Measurements from ENCODE around the gene STK25. TPM values are rescaled to one million over a fixed set of nuclear protein-coding genes. Genes with fewer than 3 reads are reported as not detected.
"Not testable (repeated sequence)": the region's sequence is repeated elsewhere in the genome, so short reads cannot be mapped to it uniquely, and the experiment has no call there.

STK25 gene
- total RNA-seq, 1 experiment from 2014 or later = 79.5 TPM

GRCh38 chr2:241534293-241534692 is 25.9 kb upstream of the STK25 start:
- no peak overlapping the region for H2AFZ ChIP-seq (ENCODE audit: low read length)
- no peaks in the 10 kb centered on the region for H4K20me1 ChIP-seq (ENCODE audit: insufficient read depth, low read depth, low read length)
- no peaks in the 10 kb centered on the region for H3K79me2 ChIP-seq (ENCODE audit: low read length)
- no peaks in the 10 kb centered on the region for H3K36me3 ChIP-seq (ENCODE audit: insufficient read depth, low read length)
- H3K9ac ChIP-seq (ENCODE audit: low read length) = no peak overlapping the region
- H3K27ac ChIP-seq (ENCODE audit: low read length) = no peak overlapping the region
- no peaks in the 10 kb centered on the region for H3K4me1 ChIP-seq (ENCODE audit: low read length)
- no peaks in the 10 kb centered on the region for H3K9me2 ChIP-seq (replicated peaks; ENCODE audit: insufficient read depth, low read length)
- no peak for DNase-seq
- H3K4me3 ChIP-seq (ENCODE audit: low read length) = no peak overlapping the region
- no peaks in the 10 kb centered on the region for H3K9me3 ChIP-seq (ENCODE audit: low read length)
- H3K4me2 ChIP-seq (ENCODE audit: low read depth, low read length, poor library complexity, severe bottlenecking) = no peak overlapping the region
- H3K27me3 ChIP-seq (ENCODE audit: low read length) = no peaks in the 10 kb centered on the region

- no peak overlapping the region for H3K4me3 ChIP-seq (ENCODE audit: low read length)
- H3K79me2 ChIP-seq (ENCODE audit: low read length) = no peaks in the 10 kb centered on the region
- H3K4me2 ChIP-seq (ENCODE audit: low read depth, low read length, poor library complexity, severe bottlenecking) = no peak overlapping the region
- no peaks in the 10 kb centered on the region for H4K20me1 ChIP-seq (ENCODE audit: insufficient read depth, low read depth, low read length)
- H3K27me3 ChIP-seq (ENCODE audit: low read length) = no peaks in the 10 kb centered on the region
- H3K27ac ChIP-seq (ENCODE audit: low read length) = no peak overlapping the region
- H2AFZ ChIP-seq (ENCODE audit: low read length) = no peak overlapping the region
- no peaks in the 10 kb centered on the region for H3K36me3 ChIP-seq (ENCODE audit: insufficient read depth, low read length)
- H3K9me3 ChIP-seq (ENCODE audit: low read length) = no peaks in the 10 kb centered on the region
- DNase-seq = no peak
- H3K9ac ChIP-seq (ENCODE audit: low read length) = no peak overlapping the region
- H3K9me2 ChIP-seq (replicated peaks; ENCODE audit: insufficient read depth, low read length) = no peaks in the 10 kb centered on the region
- H3K4me1 ChIP-seq (ENCODE audit: low read length) = no peaks in the 10 kb centered on the region
These were observed 24.6 kb upstream of the STK25 start for GRCh38 chr2:241532733-241533601.

GRCh38 chr2:241532168-241532567 is 23.8 kb upstream of the STK25 start:
- H3K79me2 ChIP-seq (ENCODE audit: low read length) = no peaks in the 10 kb centered on the region
- no peak overlapping the region for H3K27ac ChIP-seq (ENCODE audit: low read length)
- no peaks in the 10 kb centered on the region for H3K4me1 ChIP-seq (ENCODE audit: low read length)
- H3K4me2 ChIP-seq (ENCODE audit: low read depth, low read length, poor library complexity, severe bottlenecking) = no peak overlapping the region
- H3K4me3 ChIP-seq (ENCODE audit: low read length) = no peak overlapping the region
- H4K20me1 ChIP-seq (ENCODE audit: insufficient read depth, low read depth, low read length) = no peaks in the 10 kb centered on the region
- no peaks in the 10 kb centered on the region for H3K9me3 ChIP-seq (ENCODE audit: low read length)
- no peak for DNase-seq
- H3K9ac ChIP-seq (ENCODE audit: low read length) = no peak overlapping the region
- H3K36me3 ChIP-seq (ENCODE audit: insufficient read depth, low read length) = no peaks in the 10 kb centered on the region
- no peaks in the 10 kb centered on the region for H3K27me3 ChIP-seq (ENCODE audit: low read length)
- no peak overlapping the region for H2AFZ ChIP-seq (ENCODE audit: low read length)
- no peaks in the 10 kb centered on the region for H3K9me2 ChIP-seq (replicated peaks; ENCODE audit: insufficient read depth, low read length)

- Histone ChIP-seq H3K4me2 (ENCODE audit: low read depth, low read length, poor library complexity, severe bottlenecking) (no peak overlapping the region), H2AFZ (ENCODE audit: low read length) (no peak overlapping the region), H3K79me2 (ENCODE audit: low read length) (no peaks in the 10 kb centered on the region), H3K9me3 (ENCODE audit: low read length) (no peaks in the 10 kb centered on the region), H4K20me1 (ENCODE audit: insufficient read depth, low read depth, low read length) (no peaks in the 10 kb centered on the region), H3K27me3 (ENCODE audit: low read length) (no peaks in the 10 kb centered on the region), H3K9ac (ENCODE audit: low read length) (no peak overlapping the region), H3K4me3 (ENCODE audit: low read length) (no peak overlapping the region), H3K4me1 (ENCODE audit: low read length) (no peaks in the 10 kb centered on the region), H3K36me3 (ENCODE audit: insufficient read depth, low read length) (no peaks in the 10 kb centered on the region), H3K9me2 (replicated peaks; ENCODE audit: insufficient read depth, low read length) (no peaks in the 10 kb centered on the region), H3K27ac (ENCODE audit: low read length) (no peak overlapping the region)
- no peak for DNase-seq
These were observed 22.9 kb upstream of the STK25 start for GRCh38 chr2:241531161-241531722.

GRCh38 chr2:241530571-241530970 is 22.2 kb upstream of the STK25 start:
- no peaks in the 10 kb centered on the region for H3K79me2 ChIP-seq (ENCODE audit: low read length)
- H3K9me2 ChIP-seq (replicated peaks; ENCODE audit: insufficient read depth, low read length) = no peaks in the 10 kb centered on the region
- no peaks in the 10 kb centered on the region for H3K27me3 ChIP-seq (ENCODE audit: low read length)
- no peak overlapping the region for H3K4me3 ChIP-seq (ENCODE audit: low read length)
- DNase-seq = no peak
- no peaks in the 10 kb centered on the region for H3K36me3 ChIP-seq (ENCODE audit: insufficient read depth, low read length)
- no peak overlapping the region for H3K27ac ChIP-seq (ENCODE audit: low read length)
- H3K9me3 ChIP-seq (ENCODE audit: low read length) = no peaks in the 10 kb centered on the region
- H4K20me1 ChIP-seq (ENCODE audit: insufficient read depth, low read depth, low read length) = no peaks in the 10 kb centered on the region
- no peak overlapping the region for H3K9ac ChIP-seq (ENCODE audit: low read length)
- H3K4me1 ChIP-seq (ENCODE audit: low read length) = no peaks in the 10 kb centered on the region
- H3K4me2 ChIP-seq (ENCODE audit: low read depth, low read length, poor library complexity, severe bottlenecking) = no peak overlapping the region
- no peak overlapping the region for H2AFZ ChIP-seq (ENCODE audit: low read length)

- H2AFZ ChIP-seq (ENCODE audit: low read length); H3K9ac ChIP-seq (ENCODE audit: low read length); H3K4me1 ChIP-seq (ENCODE audit: low read length); H4K20me1 ChIP-seq (ENCODE audit: insufficient read depth, low read depth, low read length); H3K4me2 ChIP-seq (ENCODE audit: low read depth, low read length, poor library complexity, severe bottlenecking); DNase-seq; H3K27ac ChIP-seq (ENCODE audit: low read length); H3K4me3 ChIP-seq (ENCODE audit: low read length); H3K9me3 ChIP-seq (ENCODE audit: low read length); H3K9me2 ChIP-seq (replicated peaks; ENCODE audit: insufficient read depth, low read length); H3K79me2 ChIP-seq (ENCODE audit: low read length); H3K36me3 ChIP-seq (ENCODE audit: insufficient read depth, low read length); H3K27me3 ChIP-seq (ENCODE audit: low read length): not testable (repeated sequence)
These were observed 17.7 kb upstream of the STK25 start for GRCh38 chr2:241525818-241526780.

GRCh38 chr2:241522477-241522876 is 14.1 kb upstream of the STK25 start:
- no peak overlapping the region for H3K9ac ChIP-seq (ENCODE audit: low read length)
- H3K4me3 ChIP-seq (ENCODE audit: low read length) = no peak overlapping the region
- no peaks in the 10 kb centered on the region for H3K27me3 ChIP-seq (ENCODE audit: low read length)
- H2AFZ ChIP-seq (ENCODE audit: low read length) = no peak overlapping the region
- H3K4me2 ChIP-seq (ENCODE audit: low read depth, low read length, poor library complexity, severe bottlenecking) = no peak overlapping the region
- DNase-seq = no peak
- H3K36me3 ChIP-seq (ENCODE audit: insufficient read depth, low read length) = no peaks in the 10 kb centered on the region
- no peak overlapping the region for H3K27ac ChIP-seq (ENCODE audit: low read length)
- H3K9me2 ChIP-seq (replicated peaks; ENCODE audit: insufficient read depth, low read length) = no peaks in the 10 kb centered on the region
- peaks cover 1% of the 10 kb centered on the region; the same call in 1 of the 2 replicates for H3K9me3 ChIP-seq (ENCODE audit: low read length)
- H3K79me2 ChIP-seq (ENCODE audit: low read length) = no peaks in the 10 kb centered on the region
- H3K4me1 ChIP-seq (ENCODE audit: low read length) = peaks cover 6% of the 10 kb centered on the region
- no peaks in the 10 kb centered on the region for H4K20me1 ChIP-seq (ENCODE audit: insufficient read depth, low read depth, low read length)

GRCh38 chr2:241519669-241520068 is 11.3 kb upstream of the STK25 start:
- peaks cover 7% of the 10 kb centered on the region for H3K4me1 ChIP-seq (ENCODE audit: low read length)
- no peak overlapping the region for H3K27ac ChIP-seq (ENCODE audit: low read length)
- no peaks in the 10 kb centered on the region for H3K9me2 ChIP-seq (replicated peaks; ENCODE audit: insufficient read depth, low read length)

More at GRCh38 chr2:241519669-241520068, 11.3 kb upstream of the STK25 start:
- no peak overlapping the region for H3K9ac ChIP-seq (ENCODE audit: low read length)
- no peak overlapping the region for H2AFZ ChIP-seq (ENCODE audit: low read length)
- no peak overlapping the region for H3K4me2 ChIP-seq (ENCODE audit: low read depth, low read length, poor library complexity, severe bottlenecking)
- no peaks in the 10 kb centered on the region for H3K36me3 ChIP-seq (ENCODE audit: insufficient read depth, low read length)
- DNase-seq = no peak
- no peaks in the 10 kb centered on the region for H4K20me1 ChIP-seq (ENCODE audit: insufficient read depth, low read depth, low read length)
- H3K27me3 ChIP-seq (ENCODE audit: low read length) = no peaks in the 10 kb centered on the region
- H3K79me2 ChIP-seq (ENCODE audit: low read length) = no peaks in the 10 kb centered on the region
- no peak overlapping the region for H3K4me3 ChIP-seq (ENCODE audit: low read length)
- peaks cover 3% of the 10 kb centered on the region; the same call in 1 of the 2 replicates for H3K9me3 ChIP-seq (ENCODE audit: low read length)
